ENCODE results near the gene TMEM229B. TPM values are rescaled to one million over a fixed set of nuclear protein-coding genes. Genes with fewer than 3 reads are reported as not detected.
"Not testable (repeated sequence)": the region's sequence is repeated elsewhere in the genome, so short reads cannot be mapped to it uniquely, and the experiment has no call there.

The TMEM229B gene
- total RNA-seq, 1 donor from 2014 or later: 1.3 TPM

GRCh38 chr14:67453575-67454300 lies 34.8 kb downstream of the TMEM229B start:
- no peak overlapping the region for H3K4me2 ChIP-seq (ENCODE audit: low read length)
- H3K79me2 ChIP-seq (ENCODE audit: insufficient read depth, low read length): no peaks in the 10 kb centered on the region
- H3K27me3 ChIP-seq (ENCODE audit: insufficient read depth, low read length): peaks cover 7% of the 10 kb centered on the region
- H3K27ac ChIP-seq (ENCODE audit: low read depth, low read length): no peak overlapping the region
- no peak overlapping the region for H3K9ac ChIP-seq (ENCODE audit: low read length)
- H3K4me1 Mint-ChIP-seq (ENCODE audit: low read depth, unreplicated experiment): no peaks in the 10 kb centered on the region
- no peaks in the 10 kb centered on the region for H3K9me3 ChIP-seq (ENCODE audit: insufficient read depth, low read depth, low read length)
- H4K20me1 ChIP-seq (ENCODE audit: insufficient read depth, low read length): no peaks in the 10 kb centered on the region
- no peak for FAIRE-seq
- no peaks in the 10 kb centered on the region for H3K36me3 ChIP-seq (ENCODE audit: insufficient read depth, low read length)
- peaks cover 8% of the 10 kb centered on the region for H3K9me3 Mint-ChIP-seq (ENCODE audit: unreplicated experiment)
- TF ChIP-seq EZH2 (IDR thresholded peaks at IDR 0.05; ENCODE audit: insufficient read depth, low read length): no peak
- no peak for TF ChIP-seq CTCF (IDR thresholded peaks at IDR 0.05; ENCODE audit: insufficient read depth, low read depth, low read length)
- DNase-seq (ENCODE audit: low read depth): no peak
- H3K4me3 Mint-ChIP-seq (ENCODE audit: unreplicated experiment): no peak overlapping the region
- no peaks in the 10 kb centered on the region for H3K36me3 Mint-ChIP-seq (ENCODE audit: low read depth, unreplicated experiment)
- H2AFZ ChIP-seq (ENCODE audit: low read depth, low read length): no peak overlapping the region
- no peak overlapping the region for H3K27ac Mint-ChIP-seq (ENCODE audit: unreplicated experiment)
- H3K4me3 ChIP-seq (ENCODE audit: insufficient read depth, low read depth, low read length): no peak overlapping the region
- no peaks in the 10 kb centered on the region for H3K4me1 ChIP-seq (ENCODE audit: insufficient read depth, low read length)
- peaks cover 27% of the 10 kb centered on the region for H3K27me3 Mint-ChIP-seq (ENCODE audit: low read depth, unreplicated experiment)

GRCh38 chr14:67451667-67452066 lies 36.9 kb downstream of the TMEM229B start:
- H3K4me3 Mint-ChIP-seq (ENCODE audit: unreplicated experiment); H3K36me3 Mint-ChIP-seq (ENCODE audit: low read depth, unreplicated experiment); H3K36me3 ChIP-seq (ENCODE audit: insufficient read depth, low read length); H3K79me2 ChIP-seq (ENCODE audit: insufficient read depth, low read length); FAIRE-seq; H2AFZ ChIP-seq (ENCODE audit: low read depth, low read length); H3K4me1 ChIP-seq (ENCODE audit: insufficient read depth, low read length); H3K4me1 Mint-ChIP-seq (ENCODE audit: low read depth, unreplicated experiment); H3K27me3 ChIP-seq (ENCODE audit: insufficient read depth, low read length); H3K9me3 Mint-ChIP-seq (ENCODE audit: unreplicated experiment); H4K20me1 ChIP-seq (ENCODE audit: insufficient read depth, low read length); H3K9me3 ChIP-seq (ENCODE audit: insufficient read depth, low read depth, low read length); H3K4me3 ChIP-seq (ENCODE audit: insufficient read depth, low read depth, low read length); H3K9ac ChIP-seq (ENCODE audit: low read length); H3K27ac Mint-ChIP-seq (ENCODE audit: unreplicated experiment); H3K4me2 ChIP-seq (ENCODE audit: low read length); H3K27ac ChIP-seq (ENCODE audit: low read depth, low read length); DNase-seq (ENCODE audit: low read depth): not testable (repeated sequence)
- peaks cover 13% of the 10 kb centered on the region for H3K27me3 Mint-ChIP-seq (ENCODE audit: low read depth, unreplicated experiment)

- no peak overlapping the region for H3K27ac Mint-ChIP-seq (ENCODE audit: unreplicated experiment)
- no peak for FAIRE-seq
- Histone ChIP-seq H3K79me2 (ENCODE audit: insufficient read depth, low read length) (no peaks in the 10 kb centered on the region), H3K27me3 (ENCODE audit: insufficient read depth, low read length) (peaks cover 2% of the 10 kb centered on the region), H3K4me2 (ENCODE audit: low read length) (no peak overlapping the region), H3K4me1 (ENCODE audit: insufficient read depth, low read length) (peaks cover 5% of the 10 kb centered on the region), H3K27ac (ENCODE audit: low read depth, low read length) (no peak overlapping the region), H3K9ac (ENCODE audit: low read length) (no peak overlapping the region), H3K36me3 (ENCODE audit: insufficient read depth, low read length) (no peaks in the 10 kb centered on the region), H3K9me3 (ENCODE audit: insufficient read depth, low read depth, low read length) (no peaks in the 10 kb centered on the region), H2AFZ (ENCODE audit: low read depth, low read length) (no peak overlapping the region), H3K4me3 (ENCODE audit: insufficient read depth, low read depth, low read length) (no peak overlapping the region), H4K20me1 (ENCODE audit: insufficient read depth, low read length) (no peaks in the 10 kb centered on the region)
- DNase-seq (ENCODE audit: low read depth): no peak
- peaks cover 6% of the 10 kb centered on the region for H3K9me3 Mint-ChIP-seq (ENCODE audit: unreplicated experiment)
- H3K36me3 Mint-ChIP-seq (ENCODE audit: low read depth, unreplicated experiment): no peaks in the 10 kb centered on the region
- peaks cover 4% of the 10 kb centered on the region for H3K4me1 Mint-ChIP-seq (ENCODE audit: low read depth, unreplicated experiment)
- TF ChIP-seq CTCF (IDR thresholded peaks at IDR 0.05; ENCODE audit: insufficient read depth, low read depth, low read length) (no peak), EZH2 (IDR thresholded peaks at IDR 0.05; ENCODE audit: insufficient read depth, low read length) (no peak)
- no peak overlapping the region for H3K4me3 Mint-ChIP-seq (ENCODE audit: unreplicated experiment)
- H3K27me3 Mint-ChIP-seq (ENCODE audit: low read depth, unreplicated experiment): peaks cover 18% of the 10 kb centered on the region
Measured at GRCh38 chr14:67449096-67449495, 39.4 kb downstream of the TMEM229B start.
